ENCODE data around the gene ZSWIM6. TPM values are rescaled to one million over a fixed set of nuclear protein-coding genes. Genes with fewer than 3 reads are reported as not detected.

The ZSWIM6 gene
- total RNA-seq, 2 experiments from 2014 or later = 5.5 to 5.7 TPM

GRCh38 chr5:61468483-61468865 lies 136.4 kb downstream of the ZSWIM6 start:
- ChIA-PET CTCF (no interaction called here), POLR2A (no interaction called here)
- H3K4me1 Mint-ChIP-seq (ENCODE audit: low read depth) = peaks cover 17% of the 10 kb centered on the region

DNA sequence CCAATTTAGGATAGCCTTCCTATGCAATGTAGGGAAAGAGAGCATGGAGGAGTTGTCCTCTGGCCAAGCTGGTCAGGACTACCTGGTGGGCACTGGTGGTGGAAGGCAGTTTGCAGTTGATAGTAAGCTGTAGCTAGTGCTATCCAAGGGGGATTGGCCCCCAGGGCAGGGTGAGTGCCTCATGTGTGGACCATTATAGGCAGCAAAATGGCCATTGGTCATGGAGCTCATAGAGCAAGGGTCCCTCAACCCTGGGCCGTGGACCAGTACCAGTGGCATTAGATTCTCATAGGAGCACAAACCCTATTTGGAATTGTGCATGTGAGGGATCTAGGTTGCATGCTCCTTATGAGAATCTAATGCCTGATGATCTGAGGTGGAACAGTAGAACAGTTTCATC lies 139.3 kb downstream of the ZSWIM6 start:
- ChIA-PET CTCF (no interaction called here), POLR2A (no interaction called here)
- H3K36me3 Mint-ChIP-seq = peaks cover 7% of the 10 kb centered on the region

More at GRCh38 chr5:61468483-61468865, 136.4 kb downstream of the ZSWIM6 start:
- H3K27me3 Mint-ChIP-seq = no peaks in the 10 kb centered on the region
- no peak overlapping the region for H3K4me3 Mint-ChIP-seq
- no peak for DNase-seq
- intact Hi-C loops (cut with micrococcal nuclease) = no loop called here
- H3K9me3 Mint-ChIP-seq = no peaks in the 10 kb centered on the region
- H3K36me3 Mint-ChIP-seq = peaks cover 5% of the 10 kb centered on the region
- H3K27ac Mint-ChIP-seq = no peak overlapping the region

DNA sequence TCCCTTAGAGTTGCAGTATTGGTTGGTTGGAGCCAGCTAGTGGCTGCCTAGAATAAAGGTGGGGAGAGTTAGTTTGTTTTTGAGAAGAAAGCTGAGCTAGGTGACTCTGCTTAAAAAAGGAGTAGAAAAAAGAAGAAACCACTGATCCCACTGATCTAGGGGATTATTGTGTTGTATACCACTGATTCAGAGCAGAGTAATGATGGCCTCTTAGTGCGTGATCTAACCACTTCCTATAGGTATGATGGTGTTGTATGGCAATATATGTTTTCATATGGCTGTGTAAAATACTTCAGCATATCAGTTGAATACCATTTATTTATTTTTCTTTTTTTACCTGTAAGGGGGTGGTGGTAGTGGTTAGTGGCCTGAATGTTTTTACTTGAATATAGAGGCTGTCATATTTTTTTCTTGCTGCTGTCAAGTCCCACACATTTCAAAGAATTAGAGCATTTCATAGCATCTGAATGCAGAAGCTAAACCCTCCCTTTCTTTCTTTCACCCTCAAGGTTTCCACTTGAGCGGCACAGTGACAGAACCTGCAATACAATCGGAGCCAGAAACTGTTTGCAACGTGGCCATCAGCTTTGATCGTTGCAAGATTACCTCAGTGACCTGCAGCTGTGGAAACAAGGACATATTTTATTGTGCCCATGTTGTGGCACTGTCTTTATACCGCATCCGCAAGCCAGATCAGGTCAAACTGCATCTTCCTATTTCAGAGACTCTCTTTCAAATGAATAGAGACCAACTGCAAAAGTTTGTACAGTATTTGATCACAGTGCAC lies 140.3 kb downstream of the ZSWIM6 start:
- H3K4me1 Mint-ChIP-seq (ENCODE audit: low read depth) = peaks cover 14% of the 10 kb centered on the region
- intact Hi-C loops (cut with micrococcal nuclease) = no loop called here
- POLR2A ChIA-PET = no interaction called here

More for the DNA sequence above, 139.3 kb downstream of the ZSWIM6 start:
- intact Hi-C loops (cut with micrococcal nuclease) = no loop called here
- H3K27ac Mint-ChIP-seq = no peak overlapping the region
- DNase-seq = no peak
- H3K9me3 Mint-ChIP-seq = no peaks in the 10 kb centered on the region
- H3K4me3 Mint-ChIP-seq = no peak overlapping the region
- H3K27me3 Mint-ChIP-seq = no peaks in the 10 kb centered on the region
- H3K4me1 Mint-ChIP-seq (ENCODE audit: low read depth) = peaks cover 14% of the 10 kb centered on the region

GRCh38 chr5:61474746-61475145 lies 142.7 kb downstream of the ZSWIM6 start:
- Mint-ChIP-seq H3K9me3 (no peaks in the 10 kb centered on the region), H3K27ac (no peak overlapping the region), H3K4me1 (ENCODE audit: low read depth) (peaks cover 14% of the 10 kb centered on the region), H3K27me3 (no peaks in the 10 kb centered on the region), H3K4me3 (no peak overlapping the region), H3K36me3 (peaks cover 13% of the 10 kb centered on the region)
- POLR2A ChIA-PET = no interaction called here
- intact Hi-C loops (cut with micrococcal nuclease) = no loop called here
- DNase-seq = no peak
- CTCF ChIA-PET = no interaction called here

More for the DNA sequence above, 140.3 kb downstream of the ZSWIM6 start:
- Mint-ChIP-seq H3K9me3 (no peaks in the 10 kb centered on the region), H3K27ac (no peak overlapping the region), H3K27me3 (no peaks in the 10 kb centered on the region), H3K36me3 (peaks cover 8% of the 10 kb centered on the region), H3K4me3 (no peak overlapping the region)
- CTCF ChIA-PET = no interaction called here
- no peak for DNase-seq

- no peaks in the 10 kb centered on the region for H3K4me1 Mint-ChIP-seq (ENCODE audit: low read depth)
- no peak overlapping the region for H3K4me3 Mint-ChIP-seq
- H3K27ac Mint-ChIP-seq = no peak overlapping the region
- no peaks in the 10 kb centered on the region for H3K9me3 Mint-ChIP-seq
- DNase-seq = no peak
- intact Hi-C loops (cut with micrococcal nuclease) = no loop called here
- no peaks in the 10 kb centered on the region for H3K27me3 Mint-ChIP-seq
- POLR2A ChIA-PET = no interaction called here
- CTCF ChIA-PET = no interaction called here
- H3K36me3 Mint-ChIP-seq = peaks cover 8% of the 10 kb centered on the region
Measured at GRCh38 chr5:61477788-61478187, 145.7 kb downstream of the ZSWIM6 start.

DNA sequence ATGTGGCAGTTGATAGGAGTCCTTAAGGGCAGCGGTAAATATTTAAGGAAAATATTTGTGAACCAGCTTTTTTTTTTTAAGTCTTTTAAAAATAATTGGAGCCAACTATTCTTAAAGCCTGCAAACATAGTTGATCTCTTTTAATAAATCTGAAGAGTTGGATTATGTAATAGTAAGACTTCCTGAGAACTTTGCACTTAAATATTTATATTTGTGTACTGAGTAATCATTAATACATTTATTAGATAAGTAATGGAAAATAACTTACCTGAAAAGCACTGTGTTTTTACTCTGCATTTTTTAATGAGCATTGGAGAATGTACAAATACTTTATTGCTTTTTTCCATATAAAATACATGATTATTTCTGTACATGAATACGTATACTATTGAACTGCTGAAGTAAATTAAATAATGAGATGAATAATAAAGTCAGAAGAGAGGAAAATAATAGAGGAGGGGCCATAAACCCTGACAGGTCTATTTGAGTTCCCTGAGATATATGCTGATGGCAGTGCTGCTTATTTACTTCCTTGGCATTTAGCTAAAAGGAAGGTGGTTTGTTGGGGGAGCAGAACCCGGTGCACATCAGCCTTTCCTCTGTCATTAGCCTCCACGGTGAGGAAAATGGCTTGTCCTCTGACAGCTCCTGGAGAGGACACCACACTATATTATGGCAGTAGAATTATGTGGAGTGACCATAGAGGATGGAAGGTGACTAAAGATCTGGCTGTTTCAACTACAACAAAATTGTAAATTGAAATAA lies 148.0 kb downstream of the ZSWIM6 start:
- no peak overlapping the region for H3K4me3 Mint-ChIP-seq
- no peak overlapping the region for H3K27ac Mint-ChIP-seq
- DNase-seq = no peak
- H3K27me3 Mint-ChIP-seq = no peaks in the 10 kb centered on the region
- CTCF ChIA-PET = no interaction called here
- POLR2A ChIA-PET = no interaction called here
- intact Hi-C loops (cut with micrococcal nuclease) = no loop called here
- no peaks in the 10 kb centered on the region for H3K9me3 Mint-ChIP-seq
- peaks cover 16% of the 10 kb centered on the region for H3K36me3 Mint-ChIP-seq
- no peaks in the 10 kb centered on the region for H3K4me1 Mint-ChIP-seq (ENCODE audit: low read depth)

- intact Hi-C loops (cut with micrococcal nuclease) = no loop called here
- H3K9me3 Mint-ChIP-seq = no peaks in the 10 kb centered on the region
- H3K27me3 Mint-ChIP-seq = no peaks in the 10 kb centered on the region
- POLR2A ChIA-PET = no interaction called here
- H3K27ac Mint-ChIP-seq = no peak overlapping the region
- no peak overlapping the region for H3K4me3 Mint-ChIP-seq
- CTCF ChIA-PET = no interaction called here
- peaks cover 4% of the 10 kb centered on the region for H3K4me1 Mint-ChIP-seq (ENCODE audit: low read depth)
- H3K36me3 Mint-ChIP-seq = peaks cover 22% of the 10 kb centered on the region
- no peak for DNase-seq
Measured at GRCh38 chr5:61482980-61483379, 150.9 kb downstream of the ZSWIM6 start.

DNA sequence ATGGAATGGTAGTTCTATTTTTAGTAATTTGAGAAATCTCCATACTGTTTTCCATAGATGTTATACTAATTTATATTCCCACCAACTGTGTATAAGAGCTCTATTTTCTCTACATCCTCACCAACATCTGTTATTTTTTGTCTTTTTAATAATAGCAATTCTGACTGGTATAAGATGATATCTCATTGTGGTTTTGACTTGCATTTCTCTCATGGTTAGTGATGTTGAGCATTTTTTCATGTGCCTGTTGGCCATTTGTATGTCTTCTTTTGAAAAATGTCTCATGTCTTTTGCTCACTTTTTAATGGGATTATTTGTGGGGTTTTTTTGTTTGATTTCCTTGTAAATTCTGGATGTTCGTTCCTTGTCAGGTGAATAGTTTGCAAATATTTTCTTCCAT lies 154.4 kb downstream of the ZSWIM6 start:
- DNase-seq = no peak
- Mint-ChIP-seq H3K27ac (no peak overlapping the region), H3K36me3 (peaks cover 24% of the 10 kb centered on the region), H3K27me3 (no peaks in the 10 kb centered on the region), H3K4me3 (no peak overlapping the region), H3K4me1 (ENCODE audit: low read depth) (peaks cover 4% of the 10 kb centered on the region), H3K9me3 (no peaks in the 10 kb centered on the region)
- intact Hi-C loops (cut with micrococcal nuclease) = no loop called here
- POLR2A ChIA-PET = no interaction called here
- CTCF ChIA-PET = no interaction called here

GRCh38 chr5:61489574-61489973 lies 157.5 kb downstream of the ZSWIM6 start:
- no peak overlapping the region for H3K4me3 Mint-ChIP-seq
- H3K27me3 Mint-ChIP-seq = no peaks in the 10 kb centered on the region
- H3K36me3 Mint-ChIP-seq = peaks cover 24% of the 10 kb centered on the region
- no peak overlapping the region for H3K27ac Mint-ChIP-seq
- intact Hi-C loops (cut with micrococcal nuclease) = no loop called here
- H3K4me1 Mint-ChIP-seq (ENCODE audit: low read depth) = peaks cover 4% of the 10 kb centered on the region
- no peak for DNase-seq
- ChIA-PET CTCF (no interaction called here), POLR2A (no interaction called here)
- no peaks in the 10 kb centered on the region for H3K9me3 Mint-ChIP-seq

DNA sequence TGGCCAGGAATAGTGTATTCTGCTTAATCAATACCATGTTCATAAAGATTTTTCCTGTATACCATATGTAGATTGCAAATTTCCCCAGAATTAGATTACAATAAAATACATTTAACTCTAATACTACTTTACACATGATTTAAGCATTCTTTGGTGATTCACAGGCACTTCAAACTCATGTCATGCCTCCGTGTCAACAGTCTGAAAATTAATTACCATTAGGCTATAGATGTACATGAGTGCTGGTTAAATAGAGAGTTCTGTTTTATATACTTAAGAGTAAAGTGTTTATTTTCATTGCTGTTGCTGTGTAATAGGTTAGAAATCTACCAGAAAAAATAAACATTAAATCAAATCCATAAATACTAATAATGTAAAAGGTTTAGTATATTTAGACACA lies 159.8 kb downstream of the ZSWIM6 start:
- H3K27ac Mint-ChIP-seq = no peak overlapping the region
- H3K27me3 Mint-ChIP-seq = no peaks in the 10 kb centered on the region
- ChIA-PET POLR2A (no interaction called here), CTCF (no interaction called here)
- H3K9me3 Mint-ChIP-seq = no peaks in the 10 kb centered on the region
- no peak overlapping the region for H3K4me3 Mint-ChIP-seq
- H3K36me3 Mint-ChIP-seq = peaks cover 16% of the 10 kb centered on the region
- no peaks in the 10 kb centered on the region for H3K4me1 Mint-ChIP-seq (ENCODE audit: low read depth)
- DNase-seq = no peak
- intact Hi-C loops (cut with micrococcal nuclease) = no loop called here

- POLR2A ChIA-PET = no interaction called here
- H3K4me3 Mint-ChIP-seq = no peak overlapping the region
- H3K9me3 Mint-ChIP-seq = no peaks in the 10 kb centered on the region
- no peaks in the 10 kb centered on the region for H3K4me1 Mint-ChIP-seq (ENCODE audit: low read depth)
- CTCF ChIA-PET = no interaction called here
- no peak for DNase-seq
- peaks cover 9% of the 10 kb centered on the region for H3K36me3 Mint-ChIP-seq
- intact Hi-C loops (cut with micrococcal nuclease) = no loop called here
- no peak overlapping the region for H3K27ac Mint-ChIP-seq
- no peaks in the 10 kb centered on the region for H3K27me3 Mint-ChIP-seq
Measured at GRCh38 chr5:61493973-61494372, 161.9 kb downstream of the ZSWIM6 start.

GRCh38 chr5:61496446-61496845 lies 164.4 kb downstream of the ZSWIM6 start:
- no peak overlapping the region for H3K4me3 Mint-ChIP-seq
- POLR2A ChIA-PET = no interaction called here

GRCh38 chr5:61496860-61497259 lies 164.8 kb downstream of the ZSWIM6 start:
- no peak overlapping the region for H3K27ac Mint-ChIP-seq
- CTCF ChIA-PET = no interaction called here
- no peaks in the 10 kb centered on the region for H3K9me3 Mint-ChIP-seq
- intact Hi-C loops (cut with micrococcal nuclease) = no loop called here
- DNase-seq = no peak
- H3K27me3 Mint-ChIP-seq = no peaks in the 10 kb centered on the region
- no peak overlapping the region for H3K4me3 Mint-ChIP-seq
- POLR2A ChIA-PET = no interaction called here
- peaks cover 14% of the 10 kb centered on the region for H3K36me3 Mint-ChIP-seq
- H3K4me1 Mint-ChIP-seq (ENCODE audit: low read depth) = no peaks in the 10 kb centered on the region

More at GRCh38 chr5:61496446-61496845, 164.4 kb downstream of the ZSWIM6 start:
- no peak for DNase-seq
- Mint-ChIP-seq H3K27ac (no peak overlapping the region), H3K27me3 (no peaks in the 10 kb centered on the region), H3K4me1 (ENCODE audit: low read depth) (no peaks in the 10 kb centered on the region), H3K9me3 (no peaks in the 10 kb centered on the region), H3K36me3 (peaks cover 14% of the 10 kb centered on the region)
- intact Hi-C loops (cut with micrococcal nuclease) = no loop called here
- CTCF ChIA-PET = no interaction called here

Measured in activated CD4-positive, alpha-beta memory T cell treated with anti-CD3 and anti-CD28 coated beads for 36 hours (primary cell).